CD8-positive, alpha-beta memory T cell (primary cell): Measurements from ENCODE around the gene NAGLU. TPM values are rescaled to one million over a fixed set of nuclear protein-coding genes. Genes with fewer than 3 reads are reported as not detected.
"Not testable (repeated sequence)": the region's sequence is repeated elsewhere in the genome, so short reads cannot be mapped to it uniquely, and the experiment has no call there.

Experiments
- CTCF ChIA-PET: fragments of 350-600 bp; sonication (Branson Sonifier 250); formaldehyde crosslinking; loops from one replicate; lab custom pipeline; 2021; ENCODE audit warnings: antibody characterized with exemption; lab: Charles Lee
- POLR2A ChIA-PET: fragments of 350-600 bp; sonication (Branson Sonifier 250); formaldehyde crosslinking; loops from one replicate; lab custom pipeline; 2021; ENCODE audit warnings: antibody characterized with exemption; lab: Charles Lee
- DNase-seq, 5 donors: peaks; one replicate each; pipeline versions ENCODE4 v3.0.0 to v3.0.0-alpha.2; 2020 to 2022; ENCODE audit warnings: mixed read lengths in 1 of 5
- H3K27ac ChIP-seq: one replicate; pipeline ENCODE4 v1.7.0; 2013; ENCODE audit warnings: low read depth, mild to moderate bottlenecking, low read length, moderate library complexity
- H3K27me3 ChIP-seq: 2 replicates; pipeline ENCODE4 v1.7.0; 2013; ENCODE audit warnings: low read length, mild to moderate bottlenecking; ENCODE audit not compliant: insufficient read depth, poor library complexity, severe bottlenecking
- H3K36me3 ChIP-seq: 2 replicates; pipeline ENCODE4 v1.7.0; 2013; ENCODE audit warnings: mild to moderate bottlenecking, low read length, moderate library complexity; ENCODE audit not compliant: insufficient read depth
- H3K4me1 ChIP-seq: 2 replicates; pipeline ENCODE4 v1.7.0; 2013; ENCODE audit warnings: mild to moderate bottlenecking, low read length, moderate library complexity; ENCODE audit not compliant: insufficient read depth
- H3K4me3 ChIP-seq: 2 replicates; pipeline ENCODE4 v1.7.0; 2013; ENCODE audit warnings: mild to moderate bottlenecking, low read length
- H3K9me3 ChIP-seq: 2 replicates; pipeline ENCODE4 v1.7.0; 2013; ENCODE audit warnings: mild to moderate bottlenecking, low read length
- H3K27ac Mint-ChIP-seq, 8 donors: one replicate each; pipeline ENCODE4 v1.8.0; 2020 to 2021; ENCODE audit warnings: mixed read lengths in 8 of 8, mild to moderate bottlenecking in 6 of 8, inconsistent platforms in 3 of 8, moderate library complexity in 3 of 8
- H3K27me3 Mint-ChIP-seq, 2 donors: one replicate each; pipeline ENCODE4 v1.8.0; 2020 to 2021; ENCODE audit warnings: mixed read lengths in 2 of 2, mild to moderate bottlenecking in 1 of 2, moderate library complexity in 1 of 2
- H3K36me3 Mint-ChIP-seq, 3 donors: one replicate each; pipeline ENCODE4 v1.8.0; 2020 to 2021; ENCODE audit warnings: mixed read lengths in 3 of 3, inconsistent platforms in 1 of 3, mild to moderate bottlenecking in 1 of 3
- H3K4me1 Mint-ChIP-seq, 3 donors: one replicate each; pipeline ENCODE4 v1.8.0; 2020 to 2021; ENCODE audit warnings: mixed read lengths in 3 of 3, inconsistent platforms in 1 of 3, mild to moderate bottlenecking in 1 of 3
- H3K4me3 Mint-ChIP-seq, 7 donors: one replicate each; pipeline ENCODE4 v1.8.0; 2020 to 2021; ENCODE audit warnings: mixed read lengths in 7 of 7, mild to moderate bottlenecking in 6 of 7, moderate library complexity in 4 of 7, inconsistent platforms in 2 of 7
- H3K9me3 Mint-ChIP-seq, 5 donors: one replicate each; pipeline ENCODE4 v1.8.0; 2020 to 2022; ENCODE audit warnings: mixed read lengths in 5 of 5, mild to moderate bottlenecking in 3 of 5, moderate library complexity in 2 of 5, inconsistent platforms in 1 of 5
- polyA plus RNA-seq: library from polyadenylated mRNA; unstranded; fragments of 300-500 nt; fragmentation: Illumina TruSeq; gene quantifications from one replicate; pipeline ENCODE4 v1.2.3, GENCODE V29; 2021
- total RNA-seq, 2 experiments: library from RNA; stranded (reverse); gene quantifications; one replicate each; pipeline ENCODE4 v1.2.3, GENCODE V29; 2021

The NAGLU gene
- total and polyA plus RNA-seq, 3 experiments from 2014 or later: 15.8 to 17.4 (median 17.0) TPM

DNA sequence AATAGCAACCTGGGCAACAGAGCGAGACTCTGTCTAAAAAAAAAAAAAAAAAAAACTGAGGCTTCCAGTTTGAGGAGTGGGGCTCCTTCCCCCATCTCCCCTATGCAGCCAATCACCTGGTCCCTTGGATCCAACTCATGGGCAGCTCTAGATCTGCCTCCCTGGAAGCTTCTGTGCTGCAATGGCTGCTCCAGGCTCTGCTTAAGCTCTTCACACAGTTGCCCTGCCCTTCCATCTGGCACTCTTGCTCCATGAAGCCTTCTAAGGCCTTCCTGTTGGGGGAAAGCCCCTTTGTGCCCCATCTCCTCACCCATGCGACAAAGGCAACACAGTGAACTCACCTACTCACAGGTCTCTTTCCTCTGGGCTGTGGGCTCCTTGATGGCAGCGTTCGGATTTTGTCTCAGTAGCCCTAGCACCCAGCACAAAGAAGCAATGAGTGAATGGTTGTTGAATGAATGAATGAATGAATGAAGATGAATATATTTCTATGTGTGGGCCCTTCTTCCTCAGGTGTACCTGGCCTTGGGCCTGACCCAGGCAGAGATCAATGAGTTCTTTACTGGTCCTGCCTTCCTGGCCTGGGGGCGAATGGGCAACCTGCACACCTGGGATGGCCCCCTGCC lies 1.9 kb downstream of the NAGLU start:
- no peaks in the 10 kb centered on the region for H3K27me3 ChIP-seq
- H3K4me3 Mint-ChIP-seq: peak overlapping the region; percentile 66 to 89 (median 73)
- H3K9me3 Mint-ChIP-seq: no peaks in the 10 kb centered on the region
- no peak overlapping the region for H3K4me3 ChIP-seq
- H3K27ac ChIP-seq: no peak overlapping the region
- ChIA-PET POLR2A (no interaction called here), CTCF (interaction anchor here (1.2 kb wide), 1 partner anchor 41 kb away, joined by 3 read pairs; no protein-coding TSS in a partner anchor)
- H3K36me3 Mint-ChIP-seq: peaks cover 0 to 12% (median 0%) of the 10 kb centered on the region in 3 donors
- no peaks in the 10 kb centered on the region for H3K27me3 Mint-ChIP-seq
- peak overlapping the region in 6 of 8 donors; percentile 9 to 66 (median 54) for H3K27ac Mint-ChIP-seq
- no peak for DNase-seq
- H3K4me1 ChIP-seq: peaks cover 32% of the 10 kb centered on the region
- H3K9me3 ChIP-seq: no peaks in the 10 kb centered on the region
- H3K4me1 Mint-ChIP-seq: peaks cover 32 to 47% (median 37%) of the 10 kb centered on the region in 3 donors
- peaks cover 5% of the 10 kb centered on the region for H3K36me3 ChIP-seq

DNA sequence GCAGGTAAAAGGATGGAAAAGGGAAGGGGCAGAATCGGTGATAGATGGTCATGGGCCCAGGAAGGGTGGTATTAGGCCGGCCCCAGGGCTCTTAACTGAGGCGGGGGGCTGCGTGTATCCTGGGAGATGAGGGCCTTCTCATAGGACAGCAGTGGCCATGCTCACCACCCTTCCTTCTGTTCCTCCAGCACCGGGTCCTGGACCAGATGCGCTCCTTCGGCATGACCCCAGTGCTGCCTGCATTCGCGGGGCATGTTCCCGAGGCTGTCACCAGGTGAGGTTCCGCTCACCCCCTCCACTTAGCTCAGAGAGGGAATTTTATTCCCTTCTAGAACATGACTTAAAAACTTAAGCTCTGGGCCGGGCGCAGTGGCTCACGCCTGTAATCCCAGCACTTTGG lies 2.4 kb downstream of the NAGLU start:
- POLR2A ChIA-PET: no interaction called here
- Mint-ChIP-seq H3K4me3 (peak overlapping the region in 3 of 7 donors; percentile 49 to 76 (median 73)), H3K36me3 (peaks cover 0 to 14% (median 0%) of the 10 kb centered on the region in 3 donors)

DNA sequence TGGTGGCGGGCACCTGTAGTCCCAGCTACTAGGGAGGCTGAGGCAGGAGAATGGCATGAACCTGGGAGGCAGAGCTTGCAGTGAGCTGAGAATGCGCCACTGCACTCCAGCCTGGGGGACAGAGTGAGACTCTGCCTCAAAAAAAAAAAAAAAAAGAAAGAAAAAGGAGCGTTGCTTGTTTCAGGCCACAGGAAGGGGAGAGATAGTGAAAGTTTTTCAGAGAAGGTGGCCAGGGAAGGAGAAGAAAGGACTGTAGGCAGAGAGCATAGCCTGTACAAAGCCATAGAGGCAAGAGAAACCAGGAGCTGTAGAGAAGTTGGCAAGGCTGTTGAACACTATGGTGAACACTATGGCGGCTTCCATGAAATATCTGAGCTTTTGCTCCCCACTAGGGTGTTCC lies 4.5 kb downstream of the NAGLU start:
- peak overlapping the region; percentile 29 to 93 (median 66) for H3K27ac Mint-ChIP-seq
- not testable (repeated sequence) for H3K27me3 Mint-ChIP-seq, H3K27ac ChIP-seq

More for the DNA sequence above, 2.4 kb downstream of the NAGLU start:
- peaks cover 32% of the 10 kb centered on the region for H3K4me1 ChIP-seq
- H3K9me3 ChIP-seq: no peaks in the 10 kb centered on the region
- CTCF ChIA-PET: no interaction called here
- no peaks in the 10 kb centered on the region for H3K27me3 ChIP-seq
- Mint-ChIP-seq H3K27ac (no peak overlapping the region), H3K27me3 (no peaks in the 10 kb centered on the region), H3K9me3 (no peaks in the 10 kb centered on the region), H3K4me1 (peaks cover 30 to 44% (median 33%) of the 10 kb centered on the region in 3 donors)
- no peak overlapping the region for H3K27ac ChIP-seq
- H3K36me3 ChIP-seq: peaks cover 5% of the 10 kb centered on the region
- no peak for DNase-seq
- H3K4me3 ChIP-seq: no peak overlapping the region

DNA sequence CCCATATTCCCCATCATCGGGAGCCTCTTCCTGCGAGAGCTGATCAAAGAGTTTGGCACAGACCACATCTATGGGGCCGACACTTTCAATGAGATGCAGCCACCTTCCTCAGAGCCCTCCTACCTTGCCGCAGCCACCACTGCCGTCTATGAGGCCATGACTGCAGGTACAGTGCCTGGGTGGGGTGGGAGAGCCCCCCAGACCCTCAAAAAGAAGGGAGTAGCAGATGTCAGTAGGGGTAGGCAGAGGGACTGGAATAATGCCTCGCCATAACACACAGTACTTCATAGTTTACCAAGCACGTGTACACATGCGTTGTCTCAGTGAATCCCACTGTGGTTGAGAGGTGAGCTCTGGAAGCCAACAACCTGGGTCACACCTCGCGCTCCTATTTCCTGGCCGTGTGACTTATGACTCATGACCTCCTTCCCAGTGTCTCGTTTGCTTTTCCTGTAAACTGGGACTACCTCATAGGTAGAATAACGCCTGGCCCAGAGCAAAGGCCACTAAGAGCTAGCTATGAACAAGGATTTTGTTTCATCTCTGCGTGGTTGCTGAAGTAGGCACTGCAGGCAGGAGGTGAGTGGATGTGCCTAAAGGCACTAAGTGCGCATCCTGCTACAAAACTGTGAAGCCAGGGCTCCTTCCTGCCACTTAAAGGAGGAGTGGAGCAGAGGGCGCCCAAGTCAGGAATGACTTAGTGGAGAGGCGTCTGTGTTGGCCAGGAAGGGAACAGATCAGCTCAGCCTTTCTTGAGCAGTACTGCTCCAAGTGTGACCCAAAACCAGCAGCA lies 5.2 kb downstream of the NAGLU start:
- H3K4me3 ChIP-seq: no peak overlapping the region
- H3K36me3 ChIP-seq: peaks cover 5% of the 10 kb centered on the region
- ChIA-PET POLR2A (interaction anchor here (0.6 to 1.3 kb wide), 4 partner anchors 9 to 451 kb away, joined by 3 read pairs; no protein-coding TSS in a partner anchor), CTCF (interaction anchor here (1.0 to 1.2 kb wide), 4 partner anchors 9 to 279 kb away, joined by 3 to 4 read pairs (median 3); no protein-coding TSS in a partner anchor)
- no peaks in the 10 kb centered on the region for H3K27me3 ChIP-seq
- no peaks in the 10 kb centered on the region for H3K9me3 Mint-ChIP-seq
- peak overlapping the region; percentile 23 to 63 (median 50) for H3K4me3 Mint-ChIP-seq
- H3K27me3 Mint-ChIP-seq: no peaks in the 10 kb centered on the region
- no peak overlapping the region for H3K27ac ChIP-seq
- peaks cover 24% of the 10 kb centered on the region for H3K4me1 ChIP-seq
- H3K9me3 ChIP-seq: no peaks in the 10 kb centered on the region
- peaks cover 0 to 16% (median 0%) of the 10 kb centered on the region in 3 donors for H3K36me3 Mint-ChIP-seq
- H3K4me1 Mint-ChIP-seq: peaks cover 22 to 38% (median 24%) of the 10 kb centered on the region in 3 donors
- DNase-seq: peak in 2 of 5 donors; percentile 54 to 67
- peak overlapping the region; percentile 29 to 93 (median 70) for H3K27ac Mint-ChIP-seq

More for the DNA sequence above, 4.5 kb downstream of the NAGLU start:
- not testable (repeated sequence) for H3K9me3 Mint-ChIP-seq, H3K36me3 ChIP-seq, H3K4me3 ChIP-seq, DNase-seq, H3K27me3 ChIP-seq, H3K9me3 ChIP-seq
- peaks cover 27% of the 10 kb centered on the region for H3K4me1 ChIP-seq
- peaks cover 25 to 41% (median 28%) of the 10 kb centered on the region in 3 donors for H3K4me1 Mint-ChIP-seq
- CTCF ChIA-PET: interaction anchor here (1.0 to 1.1 kb wide), 3 partner anchors 8 to 38 kb away, joined by 3 to 4 read pairs (median 3); no protein-coding TSS in a partner anchor
- peak overlapping the region; percentile 23 to 63 (median 50) for H3K4me3 Mint-ChIP-seq
- POLR2A ChIA-PET: interaction anchor here (0.7 to 1.3 kb wide), 3 partner anchors 8 to 295 kb away, joined by 3 to 6 read pairs (median 3); no protein-coding TSS in a partner anchor
- H3K36me3 Mint-ChIP-seq: peaks cover 0 to 17% (median 0%) of the 10 kb centered on the region in 3 donors

DNA sequence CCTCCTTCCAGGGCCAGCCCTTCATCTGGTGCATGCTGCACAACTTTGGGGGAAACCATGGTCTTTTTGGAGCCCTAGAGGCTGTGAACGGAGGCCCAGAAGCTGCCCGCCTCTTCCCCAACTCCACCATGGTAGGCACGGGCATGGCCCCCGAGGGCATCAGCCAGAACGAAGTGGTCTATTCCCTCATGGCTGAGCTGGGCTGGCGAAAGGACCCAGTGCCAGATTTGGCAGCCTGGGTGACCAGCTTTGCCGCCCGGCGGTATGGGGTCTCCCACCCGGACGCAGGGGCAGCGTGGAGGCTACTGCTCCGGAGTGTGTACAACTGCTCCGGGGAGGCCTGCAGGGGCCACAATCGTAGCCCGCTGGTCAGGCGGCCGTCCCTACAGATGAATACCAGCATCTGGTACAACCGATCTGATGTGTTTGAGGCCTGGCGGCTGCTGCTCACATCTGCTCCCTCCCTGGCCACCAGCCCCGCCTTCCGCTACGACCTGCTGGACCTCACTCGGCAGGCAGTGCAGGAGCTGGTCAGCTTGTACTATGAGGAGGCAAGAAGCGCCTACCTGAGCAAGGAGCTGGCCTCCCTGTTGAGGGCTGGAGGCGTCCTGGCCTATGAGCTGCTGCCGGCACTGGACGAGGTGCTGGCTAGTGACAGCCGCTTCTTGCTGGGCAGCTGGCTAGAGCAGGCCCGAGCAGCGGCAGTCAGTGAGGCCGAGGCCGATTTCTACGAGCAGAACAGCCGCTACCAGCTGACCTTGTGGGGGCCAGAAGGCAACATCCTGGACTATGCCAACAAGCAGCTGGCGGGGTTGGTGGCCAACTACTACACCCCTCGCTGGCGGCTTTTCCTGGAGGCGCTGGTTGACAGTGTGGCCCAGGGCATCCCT lies 7.4 kb downstream of the NAGLU start:
- Histone ChIP-seq H3K27ac (no peak overlapping the region), H3K4me1 (peaks cover 15% of the 10 kb centered on the region), H3K9me3 (no peaks in the 10 kb centered on the region), H3K27me3 (no peaks in the 10 kb centered on the region), H3K4me3 (no peak overlapping the region), H3K36me3 (peaks cover 5% of the 10 kb centered on the region)
- Mint-ChIP-seq H3K36me3 (peaks cover 0 to 15% (median 0%) of the 10 kb centered on the region in 3 donors), H3K4me3 (no peak overlapping the region), H3K27ac (no peak overlapping the region), H3K9me3 (no peaks in the 10 kb centered on the region), H3K27me3 (no peaks in the 10 kb centered on the region), H3K4me1 (peaks cover 14 to 23% (median 15%) of the 10 kb centered on the region in 3 donors)
- no peak for DNase-seq
- ChIA-PET POLR2A (no interaction called here), CTCF (no interaction called here)

DNA sequence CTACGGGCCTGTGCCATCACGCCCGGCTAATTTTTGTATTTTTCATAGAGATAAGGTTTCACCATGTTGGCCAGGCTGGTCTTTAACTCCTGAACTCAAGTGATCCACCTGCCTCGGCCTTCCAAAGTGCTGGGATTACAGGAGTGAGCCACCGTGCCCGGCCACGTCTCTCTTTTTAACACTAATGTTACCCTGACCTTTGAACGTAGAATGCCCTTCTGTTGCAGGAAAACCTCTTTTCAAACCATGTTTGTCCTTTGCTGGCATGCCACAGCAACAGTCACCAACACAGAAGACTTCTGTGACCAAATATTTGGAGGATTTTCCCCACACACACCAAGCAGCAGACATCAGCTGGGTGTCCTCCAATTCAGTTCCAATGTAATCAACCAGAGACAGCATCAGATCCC lies 8.8 kb downstream of the NAGLU start:
- Histone ChIP-seq H3K36me3 (no peaks in the 10 kb centered on the region), H3K27me3 (no peaks in the 10 kb centered on the region), H3K4me3 (no peak overlapping the region), H3K9me3 (no peaks in the 10 kb centered on the region), H3K4me1 (peaks cover 20% of the 10 kb centered on the region), H3K27ac (no peak overlapping the region)
- ChIA-PET POLR2A (no interaction called here), CTCF (no interaction called here)
- H3K27me3 Mint-ChIP-seq: no peaks in the 10 kb centered on the region
- no peak for DNase-seq
- peak overlapping the region in 1 of 8 donors; percentile 12 for H3K27ac Mint-ChIP-seq
- H3K9me3 Mint-ChIP-seq: no peaks in the 10 kb centered on the region
- H3K4me3 Mint-ChIP-seq: no peak overlapping the region
- H3K4me1 Mint-ChIP-seq: peaks cover 18 to 25% (median 24%) of the 10 kb centered on the region in 3 donors
- peaks cover 0 to 7% (median 0%) of the 10 kb centered on the region in 3 donors for H3K36me3 Mint-ChIP-seq

DNA sequence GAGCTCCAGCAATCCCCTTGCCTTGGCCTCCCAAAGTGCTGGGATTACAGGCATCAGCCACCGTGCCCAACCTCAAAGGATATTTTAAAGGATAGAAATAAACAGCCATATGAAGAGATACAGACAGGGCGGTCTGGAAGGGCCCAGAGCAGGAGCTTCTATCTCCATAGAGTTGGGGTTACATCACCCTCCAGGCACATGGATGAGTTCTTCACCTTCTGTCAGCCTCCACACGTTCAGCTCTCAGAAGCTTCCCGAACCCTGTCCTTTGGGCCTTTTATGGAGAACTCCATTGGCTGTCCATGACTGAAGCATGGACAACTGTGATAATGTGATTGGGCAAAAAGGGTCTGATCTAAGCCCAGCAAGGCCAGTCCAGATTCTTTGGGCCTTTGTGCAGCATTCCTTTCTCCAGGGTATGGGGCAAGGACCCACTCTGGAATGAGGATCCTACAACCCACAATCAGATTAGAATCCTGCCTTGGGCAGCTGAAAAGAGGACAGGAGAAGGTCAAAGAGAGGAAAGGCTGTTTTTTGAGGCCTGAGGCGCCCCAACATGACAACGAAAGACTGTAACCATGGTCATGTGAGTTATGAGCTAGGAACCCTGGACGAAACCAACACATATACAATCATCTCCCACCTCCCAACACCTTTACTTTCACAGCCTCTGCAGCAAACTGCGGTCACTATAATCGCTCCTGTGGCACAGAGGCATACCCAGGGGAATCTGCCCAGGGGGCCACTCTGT lies 9.9 kb downstream of the NAGLU start:
- H3K9me3 ChIP-seq, H3K27me3 Mint-ChIP-seq, H3K36me3 ChIP-seq, H3K27me3 ChIP-seq, H3K4me3 ChIP-seq, H3K9me3 Mint-ChIP-seq, DNase-seq, H3K27ac ChIP-seq, H3K36me3 Mint-ChIP-seq, H3K4me3 Mint-ChIP-seq, CTCF ChIA-PET: not testable (repeated sequence)
- Mint-ChIP-seq H3K4me1 (peaks cover 14 to 20% (median 19%) of the 10 kb centered on the region in 3 donors), H3K27ac (peak overlapping the region in 2 of 8 donors; percentile 15 to 74)
- POLR2A ChIA-PET: interaction anchor here (1.0 to 1.4 kb wide), 2 partner anchors 10 to 16 kb away, joined by 3 read pairs; partner anchors contain the start of gene NAGLU
- H3K4me1 ChIP-seq: peaks cover 15% of the 10 kb centered on the region
